Activated T-cell treated with anti-CD3 and anti-CD28 coated beads, Interleukin-2, amount 50 U/mL, for 4 hours (primary cell): ENCODE results near the gene COL12A1. TPM values are rescaled to one million over a fixed set of nuclear protein-coding genes. Genes with fewer than 3 reads are reported as not detected.

Experiments
- ATAC-seq, 2 donors: fragments of 200-7000 bp; cut with Tn5 transposase; one replicate each; pipeline ENCODE4 v1.10.0; 2021
- DNase-seq: peaks from one replicate; pipeline ENCODE4 v3.0.0-alpha.2; 2020
- H3K27me3 Mint-ChIP-seq: one replicate; pipeline ENCODE4 v1.8.0; 2021; ENCODE audit warnings: low read depth, mixed read lengths
- H3K36me3 Mint-ChIP-seq: one replicate; pipeline ENCODE4 v1.8.0; 2022; ENCODE audit warnings: mixed read lengths; ENCODE audit not compliant: insufficient read depth
- H3K4me1 Mint-ChIP-seq: one replicate; pipeline ENCODE4 v1.8.0; 2021; ENCODE audit warnings: low read depth, mixed read lengths
- H3K4me3 Mint-ChIP-seq: one replicate; pipeline ENCODE4 v1.8.0; 2021; ENCODE audit warnings: mild to moderate bottlenecking, moderate library complexity, mixed read lengths
- H3K9me3 Mint-ChIP-seq: one replicate; pipeline ENCODE4 v1.8.0; 2021; ENCODE audit warnings: mixed read lengths
- total RNA-seq, 3 donors: library from RNA; stranded (reverse); gene quantifications; one replicate each; pipeline ENCODE4 v1.2.1, GENCODE V29; 2021

Gene COL12A1
- total RNA-seq, 3 donors from 2014 or later: 0.29 to 0.40 (median 0.30) TPM

GRCh38 chr6:75176076-75176582 lies 29.7 kb downstream of the COL12A1 start:
- H3K9me3 Mint-ChIP-seq: no peaks in the 10 kb centered on the region
- ATAC-seq: no peak

DNA sequence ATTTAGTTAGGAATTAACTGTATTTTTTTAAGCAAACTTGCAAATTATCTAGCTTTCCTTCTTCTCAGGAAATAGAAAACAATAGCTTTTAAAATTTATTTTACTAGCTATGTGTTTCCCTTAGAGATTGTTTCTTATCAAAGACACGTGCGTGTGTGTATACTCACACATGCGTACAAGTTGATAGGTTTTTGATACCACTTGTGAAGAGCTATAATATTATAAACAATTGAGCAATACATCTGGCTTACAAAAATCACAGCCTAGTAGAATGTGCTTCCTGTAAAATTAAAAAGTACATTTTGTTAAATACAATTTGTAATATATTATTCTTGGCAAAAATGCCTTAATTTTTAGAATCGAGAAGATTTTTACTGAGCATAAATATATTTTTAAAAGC lies 33.9 kb downstream of the COL12A1 start:
- ATAC-seq (no peak), DNase-seq (no peak)
- Mint-ChIP-seq H3K4me3 (no peak overlapping the region), H3K4me1 (no peaks in the 10 kb centered on the region), H3K9me3 (no peaks in the 10 kb centered on the region), H3K36me3 (no peaks in the 10 kb centered on the region), H3K27me3 (peaks cover 6% of the 10 kb centered on the region)

More at GRCh38 chr6:75176076-75176582, 29.7 kb downstream of the COL12A1 start:
- no peaks in the 10 kb centered on the region for H3K36me3 Mint-ChIP-seq
- H3K4me3 Mint-ChIP-seq: no peak overlapping the region
- H3K4me1 Mint-ChIP-seq: no peaks in the 10 kb centered on the region
- no peak for DNase-seq
- H3K27me3 Mint-ChIP-seq: peaks cover 9% of the 10 kb centered on the region

- Mint-ChIP-seq H3K27me3 (peaks cover 6% of the 10 kb centered on the region), H3K4me3 (no peak overlapping the region), H3K4me1 (no peaks in the 10 kb centered on the region), H3K36me3 (no peaks in the 10 kb centered on the region), H3K9me3 (no peaks in the 10 kb centered on the region)
- DNase-seq (no peak), ATAC-seq (no peak)
Measured at GRCh38 chr6:75171567-75171966, 34.3 kb downstream of the COL12A1 start.

GRCh38 chr6:75170691-75171560 lies 34.9 kb downstream of the COL12A1 start:
- H3K9me3 Mint-ChIP-seq: no peaks in the 10 kb centered on the region
- no peak overlapping the region for H3K4me3 Mint-ChIP-seq
- H3K27me3 Mint-ChIP-seq: peaks cover 6% of the 10 kb centered on the region
- H3K4me1 Mint-ChIP-seq: no peaks in the 10 kb centered on the region
- H3K36me3 Mint-ChIP-seq: no peaks in the 10 kb centered on the region
- ATAC-seq (no peak), DNase-seq (no peak)

GRCh38 chr6:75169689-75170586 lies 35.9 kb downstream of the COL12A1 start:
- ATAC-seq (no peak), DNase-seq (no peak)
- H3K4me1 Mint-ChIP-seq: no peaks in the 10 kb centered on the region
- no peaks in the 10 kb centered on the region for H3K9me3 Mint-ChIP-seq
- no peak overlapping the region for H3K4me3 Mint-ChIP-seq
- no peaks in the 10 kb centered on the region for H3K36me3 Mint-ChIP-seq
- peaks cover 3% of the 10 kb centered on the region for H3K27me3 Mint-ChIP-seq

- no peaks in the 10 kb centered on the region for H3K36me3 Mint-ChIP-seq
- no peak overlapping the region for H3K4me3 Mint-ChIP-seq
- no peak for ATAC-seq
- no peaks in the 10 kb centered on the region for H3K4me1 Mint-ChIP-seq
- no peaks in the 10 kb centered on the region for H3K9me3 Mint-ChIP-seq
- H3K27me3 Mint-ChIP-seq: peaks cover 3% of the 10 kb centered on the region
- DNase-seq: no peak
Measured at GRCh38 chr6:75167851-75168250, 38.0 kb downstream of the COL12A1 start.

DNA sequence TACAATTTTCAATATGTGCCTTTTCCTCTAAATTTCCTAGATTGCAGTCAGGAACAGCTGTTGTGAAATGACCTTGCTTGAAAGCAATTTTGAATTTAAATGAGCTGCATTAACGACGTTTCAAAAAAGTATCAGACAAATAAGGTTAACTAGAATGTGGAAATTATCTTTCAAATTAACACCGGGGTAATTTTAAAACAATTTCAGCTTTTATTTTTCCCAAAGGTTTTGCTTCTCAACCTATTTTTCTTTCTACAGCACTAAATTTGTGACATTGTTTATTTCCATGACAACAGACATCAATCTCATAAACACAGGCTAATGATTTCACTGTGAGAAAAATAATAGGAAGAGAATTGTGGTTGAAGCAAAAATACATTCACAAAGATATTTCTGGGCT lies 38.5 kb downstream of the COL12A1 start:
- no peak for DNase-seq
- H3K4me1 Mint-ChIP-seq: no peaks in the 10 kb centered on the region
- H3K36me3 Mint-ChIP-seq: no peaks in the 10 kb centered on the region
- no peak for ATAC-seq
- no peaks in the 10 kb centered on the region for H3K9me3 Mint-ChIP-seq
- H3K27me3 Mint-ChIP-seq: peaks cover 3% of the 10 kb centered on the region
- H3K4me3 Mint-ChIP-seq: no peak overlapping the region

DNA sequence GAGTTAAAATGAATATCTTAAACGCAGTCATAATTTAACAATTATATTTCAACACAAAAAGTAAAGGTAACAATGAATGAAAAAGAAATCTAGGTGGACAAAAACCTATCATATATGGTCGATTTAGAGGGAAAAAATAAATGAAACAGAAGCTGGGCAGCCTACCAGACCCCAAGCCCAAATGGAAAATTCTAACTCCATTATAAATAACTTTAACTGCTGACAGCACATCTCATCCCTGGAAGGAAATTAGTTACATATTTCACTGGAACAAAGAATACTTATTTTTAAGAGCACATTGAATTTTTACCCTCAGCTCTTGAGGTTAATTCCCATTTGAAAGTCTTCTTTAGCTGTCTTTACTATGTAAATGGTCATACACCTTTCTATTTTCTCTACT lies 39.1 kb downstream of the COL12A1 start:
- H3K4me3 Mint-ChIP-seq: no peak overlapping the region
- ATAC-seq (no peak), DNase-seq (no peak)
- no peaks in the 10 kb centered on the region for H3K9me3 Mint-ChIP-seq
- H3K36me3 Mint-ChIP-seq: no peaks in the 10 kb centered on the region
- H3K27me3 Mint-ChIP-seq: peaks cover 3% of the 10 kb centered on the region
- H3K4me1 Mint-ChIP-seq: no peaks in the 10 kb centered on the region

DNA sequence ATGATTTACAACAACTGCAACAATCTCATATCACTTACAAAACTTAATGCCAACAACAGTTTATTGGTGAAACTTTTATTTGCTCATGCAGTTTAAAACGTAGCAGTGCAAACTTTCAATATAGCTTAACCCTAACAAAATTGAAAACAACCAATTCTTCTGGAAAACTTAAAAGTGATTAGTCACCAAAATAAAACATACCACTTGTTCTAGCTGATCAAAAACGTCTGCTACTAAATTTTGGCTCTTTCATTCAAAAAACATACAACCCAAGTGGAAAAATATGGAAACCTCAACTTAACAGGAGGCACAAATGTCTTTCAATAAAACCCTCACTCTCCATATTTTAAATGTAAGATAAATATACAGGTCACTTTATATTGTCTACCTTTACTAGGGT lies 39.6 kb downstream of the COL12A1 start:
- no peak for ATAC-seq

DNA sequence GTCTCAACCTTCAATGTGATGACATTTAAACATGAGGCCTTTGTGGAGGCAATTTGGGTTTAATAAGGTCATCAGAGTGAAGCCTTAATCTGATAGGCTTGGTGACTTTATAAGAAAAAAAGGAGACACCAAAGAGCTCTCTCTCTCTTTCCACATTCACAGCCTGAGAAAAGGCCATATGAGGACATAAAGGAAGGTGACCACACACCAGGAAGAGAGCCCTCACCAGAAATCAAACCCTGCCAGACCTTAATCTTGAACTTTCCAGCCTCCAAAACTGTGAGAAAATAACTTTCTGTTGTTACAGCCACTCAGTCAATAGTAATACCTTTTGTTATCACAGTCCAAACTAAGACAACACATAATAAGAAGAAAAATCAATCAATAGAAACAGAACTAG lies 47.7 kb downstream of the COL12A1 start:
- Mint-ChIP-seq H3K9me3 (no peaks in the 10 kb centered on the region), H3K36me3 (no peaks in the 10 kb centered on the region), H3K4me3 (no peak overlapping the region), H3K27me3 (peaks cover 4% of the 10 kb centered on the region), H3K4me1 (no peaks in the 10 kb centered on the region)
- ATAC-seq (no peak), DNase-seq (no peak)

More for the DNA sequence above, 39.6 kb downstream of the COL12A1 start:
- Mint-ChIP-seq H3K9me3 (no peaks in the 10 kb centered on the region), H3K4me3 (no peak overlapping the region), H3K27me3 (peaks cover 3% of the 10 kb centered on the region), H3K36me3 (no peaks in the 10 kb centered on the region), H3K4me1 (no peaks in the 10 kb centered on the region)
- DNase-seq: no peak

DNA sequence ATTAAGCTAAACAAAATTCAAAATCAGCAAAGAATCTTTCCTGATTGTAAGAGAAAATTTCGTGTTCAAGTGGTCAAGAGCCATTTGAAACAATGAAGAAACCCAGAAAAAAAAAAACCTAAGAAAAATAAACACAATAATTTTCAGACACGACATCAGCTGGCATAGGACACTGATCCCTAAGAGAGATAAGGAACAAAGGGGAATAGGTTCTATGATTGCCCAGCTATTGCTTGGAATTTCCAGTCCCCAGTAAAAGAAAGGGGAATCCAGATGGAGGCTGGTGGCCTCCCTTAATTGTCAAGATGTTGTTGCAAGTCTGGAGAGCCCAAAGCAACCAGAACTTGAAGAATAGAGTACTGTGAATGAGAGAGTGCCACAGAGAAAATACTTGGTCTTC lies 48.5 kb downstream of the COL12A1 start:
- H3K9me3 Mint-ChIP-seq: no peaks in the 10 kb centered on the region
- ATAC-seq (no peak), DNase-seq (no peak)
- peaks cover 4% of the 10 kb centered on the region for H3K27me3 Mint-ChIP-seq
- H3K4me1 Mint-ChIP-seq: no peaks in the 10 kb centered on the region
- H3K4me3 Mint-ChIP-seq: no peak overlapping the region
- no peaks in the 10 kb centered on the region for H3K36me3 Mint-ChIP-seq

- H3K4me1 Mint-ChIP-seq: no peaks in the 10 kb centered on the region
- peaks cover 4% of the 10 kb centered on the region for H3K27me3 Mint-ChIP-seq
- H3K9me3 Mint-ChIP-seq: no peaks in the 10 kb centered on the region
- H3K4me3 Mint-ChIP-seq: no peak overlapping the region
- H3K36me3 Mint-ChIP-seq: no peaks in the 10 kb centered on the region
- DNase-seq (no peak), ATAC-seq (no peak)
Measured at GRCh38 chr6:75156186-75156878, 49.5 kb downstream of the COL12A1 start.

DNA sequence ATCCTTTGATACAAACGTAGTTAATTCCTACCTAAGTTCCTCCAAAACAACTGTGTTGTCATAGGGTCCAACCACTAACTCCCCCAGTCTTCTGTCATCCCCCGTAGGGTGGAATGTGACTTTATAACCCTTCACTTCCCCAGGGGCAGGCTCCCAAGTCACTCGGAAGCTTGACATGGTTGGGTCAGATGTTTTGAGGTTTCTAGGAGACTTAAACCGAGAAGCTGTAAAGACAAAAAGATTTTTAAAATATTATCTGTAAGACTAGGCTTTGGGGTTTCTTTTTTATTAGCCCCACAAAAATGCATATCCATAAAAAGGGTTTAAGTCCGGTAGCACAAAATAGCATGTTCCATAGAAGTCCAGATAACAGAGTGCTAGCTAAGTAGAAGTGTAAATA lies 50.2 kb downstream of the COL12A1 start:
- H3K9me3 Mint-ChIP-seq: no peaks in the 10 kb centered on the region
- no peaks in the 10 kb centered on the region for H3K4me1 Mint-ChIP-seq
- no peak for ATAC-seq
- DNase-seq: no peak
- H3K36me3 Mint-ChIP-seq: no peaks in the 10 kb centered on the region
- H3K27me3 Mint-ChIP-seq: peaks cover 4% of the 10 kb centered on the region
- no peak overlapping the region for H3K4me3 Mint-ChIP-seq

GRCh38 chr6:75154973-75155372 lies 50.9 kb downstream of the COL12A1 start:
- Mint-ChIP-seq H3K4me3 (no peak overlapping the region), H3K27me3 (peaks cover 4% of the 10 kb centered on the region), H3K36me3 (no peaks in the 10 kb centered on the region), H3K4me1 (no peaks in the 10 kb centered on the region), H3K9me3 (no peaks in the 10 kb centered on the region)
- no peak for ATAC-seq
- DNase-seq: no peak
